NOMO-1 (cell line): ENCODE data around the gene PGAP2.
A peak's percentile ranks its signal among the peaks of the same experiment; 100 is the strongest.

Experiments
- DNase-seq, 2 experiments: peaks; one replicate each; lab custom pipeline; 2025; ENCODE audit not compliant: unreplicated experiment in 2 of 2; lab: John Stamatoyannopoulos, UW

The PGAP2 gene

DNA sequence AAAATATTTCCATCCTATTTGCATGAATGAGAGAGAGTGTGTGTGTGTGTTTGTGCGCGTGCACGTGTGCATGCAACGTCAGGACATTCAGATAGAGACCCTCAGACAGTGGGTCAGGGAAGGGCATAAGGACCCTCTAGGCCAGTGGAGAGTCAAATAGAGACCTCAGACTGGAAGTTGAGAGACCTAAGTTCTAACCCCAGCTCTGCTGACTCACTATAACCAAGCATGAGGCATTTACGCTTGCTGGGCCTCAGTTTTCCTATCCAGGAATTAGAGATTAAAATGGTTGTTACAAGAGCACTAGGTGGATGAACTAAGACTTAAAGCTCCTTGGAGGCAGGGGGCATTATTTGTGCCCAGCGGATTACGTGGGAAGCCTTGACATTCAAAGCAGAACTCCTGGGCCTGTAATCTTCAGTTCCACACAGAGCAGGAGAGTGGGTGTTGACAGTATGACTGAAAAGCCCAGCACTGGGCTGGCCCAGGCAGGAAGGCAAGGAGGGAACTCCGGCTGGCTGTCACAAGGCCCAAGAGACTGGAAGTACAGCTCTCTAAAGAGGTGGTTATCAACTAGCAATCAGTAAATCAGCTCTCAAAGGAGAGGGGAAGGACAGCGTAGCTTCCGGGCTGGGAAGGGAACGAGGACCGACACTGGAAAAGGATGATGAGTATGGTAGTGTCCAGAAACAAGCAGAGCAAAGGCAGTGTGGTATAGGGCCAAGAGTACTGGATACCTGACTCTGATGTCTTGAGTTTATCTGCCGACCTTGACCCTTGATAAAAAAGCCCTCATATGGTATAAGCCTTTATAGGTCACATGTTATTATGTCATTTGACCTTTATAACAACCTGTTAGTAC lies 23.2 kb downstream of the PGAP2 start:
- DNase-seq, result peak in 1 of 2 experiments; percentile 10

DNA sequence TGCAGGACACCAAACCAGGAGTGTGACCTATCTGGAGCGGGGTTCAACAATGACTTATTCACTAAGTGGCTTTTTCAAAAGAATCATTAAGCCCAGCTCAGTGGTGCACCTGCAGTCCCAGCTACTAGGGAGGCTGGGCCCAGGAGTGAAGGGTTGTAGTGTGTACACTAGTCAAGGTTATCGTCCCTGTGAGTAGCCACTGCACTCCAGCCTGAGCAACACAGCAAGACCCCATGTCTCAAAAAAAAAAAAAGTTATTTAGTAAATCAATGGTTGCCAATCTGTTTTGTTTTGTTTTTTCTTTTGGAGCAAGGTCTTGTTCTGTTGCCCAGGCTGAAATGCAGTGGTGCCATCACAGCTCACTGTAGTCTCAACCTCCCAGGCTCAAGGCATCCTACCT lies 24.5 kb downstream of the PGAP2 start:
- no peak for DNase-seq

DNA sequence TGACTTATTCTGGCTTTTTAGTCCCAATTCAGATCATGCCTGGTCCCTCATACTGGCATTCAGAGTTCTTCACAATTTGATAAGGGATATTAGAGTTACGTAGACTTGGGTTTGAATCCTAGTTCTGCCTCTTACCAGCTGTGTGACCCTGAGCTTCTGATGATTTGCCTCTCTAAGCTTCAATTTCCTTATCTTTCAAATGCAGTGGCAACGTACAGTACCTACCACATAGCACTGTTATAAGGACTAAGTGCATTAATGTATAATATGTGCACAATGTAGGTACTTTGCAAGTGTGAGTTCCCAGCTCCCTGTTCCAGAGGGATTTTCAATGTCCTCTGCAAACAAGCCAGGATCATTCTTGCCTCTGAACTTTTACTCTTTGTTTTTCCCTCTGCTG lies 25.1 kb downstream of the PGAP2 start:
- no peak for DNase-seq

DNA sequence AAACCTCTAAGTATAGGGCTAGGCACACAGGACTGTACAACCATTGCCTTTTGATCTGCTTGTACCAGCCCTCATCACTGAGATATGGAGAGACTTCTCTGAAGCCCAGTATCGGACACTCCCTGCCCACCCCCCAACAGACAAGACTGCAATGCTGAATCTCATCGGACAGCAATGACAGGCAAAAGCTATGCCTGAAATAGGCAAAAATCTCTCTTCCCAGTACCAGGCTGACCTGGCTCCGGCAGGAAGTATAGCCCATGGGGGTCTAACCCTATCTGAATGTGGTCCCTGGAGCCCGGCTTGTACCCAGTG lies 25.9 kb downstream of the PGAP2 start:
- no peak for DNase-seq

DNA sequence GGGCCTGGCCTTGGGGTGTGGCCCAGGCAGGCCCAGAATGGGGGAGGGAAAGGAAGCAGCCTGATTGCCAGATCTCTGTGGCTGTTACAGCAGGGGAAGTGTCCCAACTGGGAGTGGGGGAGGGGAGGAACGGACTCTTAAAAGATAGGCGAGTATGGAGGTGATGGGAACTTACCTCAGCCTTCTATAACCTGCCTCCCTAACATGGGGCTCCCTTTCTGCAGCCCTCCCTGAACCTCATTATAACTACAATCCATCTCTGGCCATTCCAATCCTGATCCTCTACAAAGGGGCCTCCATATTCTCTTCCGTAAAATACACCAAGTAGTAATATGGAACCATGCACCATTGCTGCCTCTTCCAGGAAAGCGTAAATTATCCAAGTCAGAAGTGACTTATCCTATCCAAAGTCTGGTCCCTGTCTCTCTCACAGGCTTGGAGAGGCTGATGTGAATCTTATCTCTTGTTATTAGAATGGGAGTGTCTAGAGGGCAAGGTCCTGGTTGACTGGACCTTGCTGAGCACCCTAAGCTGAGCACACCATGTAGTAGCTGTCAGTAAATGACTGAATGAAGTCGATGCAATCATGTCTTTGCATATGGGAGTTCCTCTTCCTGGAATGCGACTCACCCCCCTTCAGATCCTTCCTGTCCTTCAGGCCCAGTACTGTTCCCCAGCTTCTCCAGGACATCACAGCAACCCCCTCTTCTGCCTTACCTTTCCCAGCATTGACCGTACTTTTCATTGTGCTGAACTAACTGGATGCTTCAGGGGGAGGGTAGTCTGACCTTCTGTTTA lies 26.5 kb downstream of the PGAP2 start:
- DNase-seq, result peak; percentile 87 to 95

DNA sequence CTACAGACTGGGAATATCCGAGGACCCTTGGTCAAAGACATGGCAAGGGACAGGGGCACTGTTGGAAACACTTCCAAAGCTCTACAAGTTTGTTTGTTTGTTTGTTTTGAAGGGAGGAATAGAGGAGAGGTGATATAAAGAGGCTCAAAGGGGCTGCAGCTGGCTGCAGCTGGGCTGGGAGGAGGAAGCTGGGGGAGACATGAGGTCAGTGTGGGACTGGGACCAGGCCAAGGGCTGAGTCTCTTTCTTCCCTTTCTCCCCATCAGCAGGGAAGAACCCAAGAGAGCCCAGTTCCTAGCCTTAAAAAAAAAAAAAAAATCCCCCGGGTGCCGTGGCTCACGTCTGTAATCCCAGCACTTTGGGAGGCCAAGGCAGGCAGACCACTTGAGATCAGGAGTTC lies 27.4 kb downstream of the PGAP2 start:
- no peak for DNase-seq

DNA sequence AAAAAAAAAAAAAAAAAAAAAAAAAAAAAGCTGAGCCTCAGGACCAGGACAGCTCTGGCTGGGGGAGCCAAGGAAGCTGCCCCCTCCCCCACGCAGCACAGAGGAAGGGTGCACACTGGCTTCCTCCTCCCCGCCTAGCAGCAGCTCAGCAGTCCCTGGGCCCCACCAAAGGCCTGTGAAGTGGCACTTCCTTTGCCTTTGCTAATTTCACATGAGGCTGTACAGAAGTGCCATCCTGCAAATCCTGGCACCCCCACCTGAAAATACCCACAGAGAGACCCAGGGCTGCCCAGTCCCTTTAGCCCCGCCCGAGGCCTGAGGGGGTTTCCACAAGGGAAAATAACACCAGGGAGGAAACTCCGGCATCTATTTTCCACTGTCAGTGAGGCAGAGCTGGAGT lies 28.5 kb downstream of the PGAP2 start:
- peak; percentile 34 to 56 for DNase-seq

DNA sequence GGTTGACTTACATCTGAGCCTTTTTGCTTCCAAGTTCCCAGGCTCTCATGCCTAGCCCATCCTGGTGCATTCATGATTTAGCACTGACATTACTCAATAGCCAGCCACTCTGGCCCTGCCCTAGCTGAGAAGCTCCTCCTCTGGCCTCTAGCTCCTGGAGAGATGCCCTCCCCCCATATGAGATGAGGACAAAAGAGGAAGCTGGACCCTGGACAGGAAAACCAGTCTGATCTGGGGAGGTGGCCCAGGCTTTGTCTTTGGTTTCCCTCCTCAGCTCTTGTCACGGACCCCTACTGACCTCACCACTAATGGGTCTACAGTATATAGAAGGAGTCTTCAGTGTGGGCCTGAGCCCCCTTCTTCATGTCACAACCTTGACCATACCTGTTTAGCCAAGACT lies 29.4 kb downstream of the PGAP2 start:
- DNase-seq, result peak; percentile 92 to 96

DNA sequence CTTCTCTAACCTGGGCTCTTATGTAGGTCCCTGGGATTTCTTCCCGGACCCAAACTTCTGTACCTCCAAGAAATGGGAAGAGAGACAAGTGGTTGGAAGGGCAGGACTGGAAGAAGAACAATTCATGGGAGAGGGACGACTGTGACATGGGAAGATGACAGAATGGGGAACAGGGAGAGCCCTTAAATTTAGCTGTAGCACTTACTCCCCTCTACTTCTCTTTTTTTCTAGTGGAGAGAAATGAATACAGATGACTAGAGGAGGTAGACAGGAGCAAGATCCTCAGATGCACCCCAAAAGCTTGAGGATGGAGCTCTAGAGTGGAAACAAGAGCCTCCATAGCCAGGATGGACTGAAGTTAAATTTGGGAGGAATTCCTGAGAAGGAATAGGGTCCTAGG lies 30.1 kb downstream of the PGAP2 start:
- DNase-seq, result peak; percentile 32 to 73

DNA sequence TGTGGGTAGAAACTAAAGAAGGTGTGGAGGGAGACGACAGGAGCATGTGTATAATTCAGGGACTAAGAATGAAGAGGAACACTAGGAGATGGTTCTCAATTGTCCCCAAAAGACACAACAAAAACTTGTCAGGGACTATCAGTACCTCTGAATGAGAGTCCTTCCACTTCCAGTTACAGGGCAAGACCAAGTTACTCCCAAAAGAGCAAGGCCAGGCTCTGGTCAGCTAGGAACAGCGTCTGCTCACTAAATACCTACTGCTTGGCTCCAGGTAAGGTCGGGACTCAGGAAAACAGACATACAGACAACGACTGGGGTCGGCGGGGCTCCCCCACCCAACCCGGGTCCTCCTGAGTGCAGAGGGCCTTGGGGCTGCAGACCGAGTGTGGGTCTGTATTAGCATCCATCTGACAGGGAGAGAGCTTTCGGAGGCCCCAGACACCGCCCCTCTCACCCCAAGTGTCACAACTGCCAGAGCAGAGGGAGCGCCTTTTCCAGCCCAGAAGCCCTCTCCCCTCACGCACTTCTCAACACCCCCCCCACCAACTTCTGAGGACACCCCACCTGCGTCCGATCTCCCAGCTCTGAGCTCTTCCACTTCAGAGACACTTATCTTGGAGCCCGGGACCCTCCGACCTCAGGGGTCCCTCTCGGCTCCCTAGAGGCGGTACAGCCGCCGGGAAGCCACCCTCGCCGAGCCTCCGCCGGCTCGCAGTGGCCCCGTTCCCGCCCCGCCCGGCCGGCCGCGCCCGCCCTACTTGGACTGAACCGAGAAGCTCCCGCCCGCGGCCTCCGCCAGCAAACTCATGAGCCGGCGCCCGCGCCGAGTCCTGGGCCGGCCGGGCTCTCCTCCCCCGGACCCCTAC lies 31.9 kb downstream of the PGAP2 start:
- peak in 1 of 2 experiments; percentile 24 for DNase-seq

DNA sequence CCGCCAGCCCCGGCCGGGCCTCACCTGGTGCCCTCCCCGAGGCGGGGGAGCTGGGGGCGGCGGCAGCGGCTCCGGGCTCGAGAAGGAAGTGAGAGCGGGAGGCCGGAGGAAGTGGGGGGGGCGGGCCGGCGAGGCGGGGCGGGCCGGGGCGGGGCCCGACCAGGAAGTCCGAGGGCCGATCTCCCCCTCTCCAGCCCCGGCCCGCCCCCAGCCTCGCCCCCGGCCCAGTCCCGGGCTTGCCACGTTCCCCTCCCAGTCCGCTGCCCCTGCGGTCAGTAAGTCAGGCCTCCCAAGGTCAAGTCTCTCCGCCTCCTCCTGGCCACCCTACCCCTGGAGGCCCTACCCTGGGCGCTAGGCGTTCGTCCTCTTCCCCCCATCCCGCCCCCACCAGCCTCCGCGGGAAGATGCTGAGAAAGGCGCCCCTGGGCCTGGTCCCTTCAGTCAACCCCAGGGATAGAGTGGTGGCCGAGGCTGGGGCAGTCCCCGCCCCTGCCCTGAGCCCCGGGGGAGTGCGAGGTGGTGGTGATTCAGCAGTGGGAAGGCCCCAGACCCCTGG lies 32.6 kb downstream of the PGAP2 start, which contains the start of gene RHOG:
Gene RHOG (minus strand): TSS at position 90 of the 556 bp plus-strand sequence. CDS start 12,821 bp downstream, outside the sequence.
- DNase-seq, result peak; percentile 88 to 95

DNA sequence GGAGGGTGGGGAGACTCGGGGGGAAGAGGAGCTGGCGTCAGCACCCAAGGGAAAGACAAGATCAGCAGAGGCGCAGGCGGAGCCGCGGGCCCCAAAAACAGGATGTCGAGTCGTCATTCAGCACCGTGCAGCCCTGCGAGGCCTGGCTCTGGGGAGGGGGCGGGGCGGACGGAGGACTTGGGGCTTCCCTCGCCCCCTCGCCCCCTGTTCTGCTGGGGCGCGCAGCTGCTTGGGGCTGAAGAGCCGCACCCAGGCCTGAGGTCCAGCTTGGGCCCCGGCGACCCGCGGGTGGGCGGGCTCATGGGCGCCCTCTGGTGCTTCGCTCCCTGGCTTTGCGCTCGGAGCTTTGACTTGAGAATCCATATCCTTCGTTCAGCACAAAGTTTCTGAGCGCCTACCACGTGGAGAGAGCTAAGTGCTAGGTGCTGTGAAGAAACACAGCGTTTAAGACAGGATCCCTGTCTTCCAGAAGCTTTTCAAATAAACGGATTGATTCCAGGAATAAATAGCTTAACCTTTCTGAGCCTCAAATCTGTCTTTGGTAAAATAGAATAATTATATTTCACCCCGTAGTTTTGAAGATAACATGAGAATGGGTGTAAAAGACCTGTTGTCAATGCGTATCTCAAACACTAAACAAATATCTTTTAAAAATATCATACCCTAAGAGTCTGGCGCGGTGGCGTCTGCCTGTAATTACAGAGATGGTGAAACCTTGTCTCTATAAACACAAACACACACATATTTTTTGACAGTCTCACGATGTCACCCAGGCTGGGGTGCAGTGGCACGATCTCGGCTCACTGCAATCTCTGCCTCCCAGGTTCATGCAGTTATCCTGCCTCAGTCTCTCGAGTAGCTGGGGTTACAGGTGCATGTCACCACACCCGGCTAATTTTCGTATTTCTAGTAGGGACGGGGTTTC lies 33.3 kb downstream of the PGAP2 start:
- DNase-seq, result peak; percentile 88 to 95

DNA sequence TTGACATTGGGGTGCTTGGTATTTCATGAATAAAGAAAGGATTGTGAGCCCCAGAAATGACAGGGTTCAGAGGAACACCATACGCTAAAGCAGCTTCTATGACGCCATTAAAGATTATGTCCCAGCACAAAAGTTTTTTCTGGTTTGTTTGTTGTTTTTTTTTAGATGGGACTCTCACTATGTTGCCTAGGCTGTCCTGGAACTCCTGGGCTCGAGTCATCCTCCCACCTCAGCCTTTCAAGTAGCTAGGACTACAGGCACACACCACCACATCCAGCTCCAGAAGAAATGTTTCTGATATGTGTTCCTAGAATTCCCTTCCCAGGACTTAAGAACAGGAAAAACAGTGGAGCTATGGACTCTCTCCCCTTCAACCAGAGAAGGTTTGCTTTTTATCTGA lies 35.0 kb downstream of the PGAP2 start:
- DNase-seq, result no peak

DNA sequence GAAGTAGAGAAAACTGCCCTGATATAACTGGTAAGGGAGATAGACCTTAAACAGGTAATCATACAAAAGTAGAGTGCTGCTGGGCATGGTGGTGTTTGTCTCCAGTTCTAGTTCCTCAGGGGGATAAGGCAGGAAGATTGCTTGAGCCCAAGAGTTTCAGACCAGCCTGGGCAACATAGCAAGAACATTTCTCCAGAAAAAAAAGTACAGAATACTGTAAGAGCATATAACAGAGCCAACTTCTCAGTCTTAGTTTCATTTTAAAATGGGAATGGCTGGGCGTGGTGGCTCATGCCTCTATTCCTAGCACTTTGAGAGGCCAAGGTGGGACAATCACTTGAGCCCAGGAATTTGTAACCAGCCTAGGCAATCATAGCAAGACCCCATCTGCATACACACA lies 36.9 kb downstream of the PGAP2 start:
- no peak for DNase-seq

DNA sequence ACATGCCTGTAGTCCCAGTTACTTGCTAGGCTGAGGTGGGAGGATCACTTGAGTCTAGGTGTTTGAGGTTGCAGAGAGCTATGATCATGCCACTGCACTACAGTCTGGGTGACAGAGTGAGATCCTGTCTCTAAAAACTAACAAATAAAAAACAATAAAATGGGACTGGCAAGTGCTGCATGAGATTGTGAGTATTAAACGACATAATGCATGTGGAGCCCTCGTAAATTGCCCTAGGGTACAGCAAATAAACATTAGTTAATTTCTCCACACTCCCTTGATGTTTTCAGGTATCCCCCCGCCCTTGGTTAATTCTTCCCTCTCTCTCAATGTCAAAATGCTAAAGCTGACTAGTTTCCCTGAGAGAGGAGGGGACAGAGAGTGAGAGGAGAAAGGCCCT lies 37.3 kb downstream of the PGAP2 start:
- DNase-seq, result no peak

DNA sequence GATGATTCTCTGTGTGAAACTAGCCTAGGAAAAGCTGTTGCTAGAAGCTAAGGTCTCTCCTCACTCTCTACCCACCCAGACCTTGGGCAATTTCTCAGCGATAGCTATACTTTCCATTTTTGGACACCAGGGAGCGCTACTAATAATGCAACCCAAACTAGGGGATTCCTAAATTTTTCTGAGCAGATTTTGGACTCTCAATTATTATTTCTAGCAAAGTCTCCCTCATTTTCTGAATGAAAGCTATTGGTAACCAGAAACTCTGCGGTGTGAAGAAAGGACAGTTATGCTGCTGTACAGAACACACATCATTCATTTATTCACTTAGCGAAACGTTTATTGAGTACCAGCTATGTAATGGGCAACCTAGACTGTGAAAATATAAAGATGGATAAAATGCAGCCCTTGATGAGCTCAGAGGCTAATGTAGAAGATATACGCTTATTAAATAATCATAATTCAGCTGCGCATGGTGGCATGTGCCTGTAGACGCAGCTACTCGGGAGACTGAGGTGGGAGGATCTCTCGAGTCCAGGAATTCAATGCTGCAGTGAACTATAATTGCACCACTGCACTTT lies 41.0 kb downstream of the PGAP2 start:
- peak; percentile 49 to 63 for DNase-seq

DNA sequence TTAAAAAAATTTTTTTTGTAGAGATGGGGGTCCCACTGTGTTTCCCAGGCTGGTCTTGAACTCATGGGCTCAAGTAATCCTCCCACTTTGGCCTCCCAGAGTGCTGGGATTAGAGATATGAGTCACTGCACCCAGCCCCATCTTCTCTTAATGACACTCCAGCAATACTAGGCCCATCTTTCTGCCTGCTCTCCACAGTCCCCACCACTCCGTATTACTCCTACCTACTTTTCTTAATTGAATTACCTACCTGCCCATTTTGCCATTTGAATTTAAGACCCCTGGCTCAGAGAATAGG lies 45.1 kb downstream of the PGAP2 start:
- DNase-seq, result no peak

DNA sequence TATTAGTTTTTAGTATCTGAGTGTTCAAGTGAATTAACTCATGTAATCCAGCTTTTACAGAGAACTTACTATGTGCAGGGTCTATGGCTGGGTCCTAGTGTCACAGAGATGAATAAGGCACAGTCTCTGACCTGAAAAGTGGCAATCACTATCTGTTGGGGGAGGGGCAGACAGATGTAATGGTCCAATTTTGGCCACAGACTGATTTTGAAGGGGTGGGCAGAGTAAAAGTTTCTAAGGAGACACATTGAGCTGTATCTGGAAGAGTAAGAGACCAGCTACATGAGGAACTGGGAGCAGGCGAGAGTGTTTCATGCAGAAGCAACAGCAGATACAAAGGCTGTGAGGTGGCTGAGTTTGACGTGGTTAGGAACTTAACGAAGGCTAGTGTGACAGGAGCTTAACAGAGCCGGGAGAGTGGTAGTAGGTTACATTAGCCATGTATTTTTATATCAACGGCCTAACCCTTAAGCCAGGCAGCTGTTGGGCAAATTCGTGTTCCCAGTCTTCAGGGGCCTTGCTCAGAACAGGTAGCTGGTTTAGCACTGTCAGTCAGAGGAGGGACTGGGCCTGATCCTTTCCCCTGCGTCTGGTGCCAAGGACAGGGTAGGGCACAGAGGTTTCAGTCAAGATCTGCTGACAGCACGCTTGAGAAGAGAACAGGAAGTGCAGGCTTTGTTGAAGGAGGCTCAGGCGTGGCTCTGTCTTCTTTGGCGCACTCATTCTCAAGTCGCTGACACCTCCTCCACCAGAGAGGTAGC lies 45.7 kb downstream of the PGAP2 start:
- DNase-seq, result peak; percentile 76 to 82

DNA sequence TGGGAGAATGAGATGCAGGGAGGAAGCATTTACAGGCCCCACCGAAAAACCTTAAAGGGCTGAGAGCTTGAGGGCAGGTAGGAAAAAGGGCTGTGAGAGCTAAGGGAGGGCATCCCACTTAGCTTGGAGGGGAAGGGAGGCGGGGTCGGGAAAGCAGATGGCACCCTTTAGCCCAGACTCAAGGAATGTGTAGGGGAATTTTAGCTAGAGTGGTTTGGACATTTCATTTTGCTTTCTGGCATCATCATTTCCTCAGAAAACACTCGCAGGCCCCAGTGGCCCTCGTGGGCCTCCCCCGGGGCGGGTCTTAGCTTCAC lies 46.3 kb downstream of the PGAP2 start:
- DNase-seq, result no peak
